LHCN-M2 (cell line): ENCODE data around the gene FLVCR1. TPM values are rescaled to one million over a fixed set of nuclear protein-coding genes. Genes with fewer than 3 reads are reported as not detected.
A peak's percentile ranks its signal among the peaks of the same experiment; 100 is the strongest.
"Not testable (repeated sequence)": the region's sequence is repeated elsewhere in the genome, so short reads cannot be mapped to it uniquely, and the experiment has no call there.

Experiments used
- DNase-seq: peaks from one replicate; pipeline ENCODE4 v3.0.0-alpha.2; 2012; ENCODE audit warnings: low read depth
- polyA plus RNA-seq: library from polyadenylated mRNA; unstranded; fragments of >200 nt; gene quantifications from one replicate; pipeline ENCODE4 v1.2.1, GENCODE V29; 2012; ENCODE audit warnings: missing spikeins
- total RNA-seq: library from RNA; depleted of rRNA; stranded (reverse); fragments of >200 nt; gene quantifications from 2 replicates; pipeline ENCODE4 v1.2.3, GENCODE V29; 2014; rRNA removed

Gene FLVCR1
- total RNA-seq = 4.5 and 6.0 TPM in 2 replicates
- 1.8 TPM for polyA plus RNA-seq

DNA sequence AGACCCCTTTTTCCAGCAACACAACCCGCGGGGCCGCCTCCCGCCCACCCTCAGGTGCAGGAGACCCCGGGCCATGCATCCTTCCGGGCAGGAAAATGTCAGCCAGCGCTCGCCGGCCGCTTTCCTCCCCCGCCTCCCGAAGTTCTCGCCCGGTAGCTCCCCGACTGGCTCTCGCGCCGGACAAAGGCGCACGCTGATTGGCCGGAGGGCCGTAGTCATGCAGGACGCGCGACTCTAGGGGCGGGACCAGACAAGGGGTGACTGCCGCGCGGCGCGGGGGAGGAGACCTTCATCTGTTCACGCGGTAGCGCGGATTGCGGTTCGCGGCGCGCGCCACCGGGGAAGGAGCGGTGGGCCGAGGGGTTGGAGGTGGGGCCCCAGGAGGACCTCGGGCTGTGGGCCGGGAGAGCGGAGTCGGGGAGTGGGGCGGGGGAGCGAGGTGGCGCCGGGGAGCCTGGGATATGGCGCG is at the start of gene FLVCR1:
Gene FLVCR1, plus strand, starts transcription at position 284 of the 469 bp plus-strand sequence. Its CDS starts 178 bp downstream, at position 462.
- DNase-seq = peak; percentile 94

DNA sequence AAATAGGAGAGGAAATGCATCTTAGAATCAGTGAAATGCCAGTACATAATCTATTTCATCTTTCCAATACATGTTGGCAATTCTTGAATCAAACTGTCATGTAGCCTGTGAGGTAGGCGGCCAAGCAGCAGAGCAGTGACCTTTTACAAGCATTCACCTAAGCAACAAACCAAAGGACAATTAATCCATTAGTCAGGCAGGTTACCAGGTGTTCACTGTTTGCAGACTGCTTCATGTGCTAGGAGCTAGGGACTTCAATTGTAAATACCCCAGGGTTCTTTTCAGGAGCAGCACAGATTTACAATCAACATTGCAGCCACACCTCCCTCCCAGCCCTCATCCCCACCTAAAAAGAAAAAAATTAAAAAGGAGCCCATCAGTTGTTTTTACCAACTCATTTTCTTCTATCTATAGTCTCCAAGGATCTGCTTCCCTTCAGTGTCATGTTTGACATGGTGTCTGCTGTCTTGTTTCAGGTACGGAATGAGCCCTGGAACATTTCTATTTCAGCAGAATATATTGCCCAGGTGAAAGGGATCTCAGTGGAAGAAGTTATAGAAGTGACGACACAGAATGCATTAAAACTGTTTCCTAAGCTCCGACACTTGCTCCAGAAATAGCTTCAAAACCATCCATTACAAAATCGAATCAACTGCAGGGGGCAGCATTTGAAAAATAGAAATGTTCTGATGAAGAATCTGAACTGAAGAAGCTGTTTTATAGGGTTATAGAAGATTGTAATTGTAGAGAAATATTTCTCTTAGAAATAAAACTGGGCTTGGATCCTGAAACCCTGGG is 43.3 kb upstream of the FLVCR1 start:
- DNase-seq = peak; percentile 5

DNA sequence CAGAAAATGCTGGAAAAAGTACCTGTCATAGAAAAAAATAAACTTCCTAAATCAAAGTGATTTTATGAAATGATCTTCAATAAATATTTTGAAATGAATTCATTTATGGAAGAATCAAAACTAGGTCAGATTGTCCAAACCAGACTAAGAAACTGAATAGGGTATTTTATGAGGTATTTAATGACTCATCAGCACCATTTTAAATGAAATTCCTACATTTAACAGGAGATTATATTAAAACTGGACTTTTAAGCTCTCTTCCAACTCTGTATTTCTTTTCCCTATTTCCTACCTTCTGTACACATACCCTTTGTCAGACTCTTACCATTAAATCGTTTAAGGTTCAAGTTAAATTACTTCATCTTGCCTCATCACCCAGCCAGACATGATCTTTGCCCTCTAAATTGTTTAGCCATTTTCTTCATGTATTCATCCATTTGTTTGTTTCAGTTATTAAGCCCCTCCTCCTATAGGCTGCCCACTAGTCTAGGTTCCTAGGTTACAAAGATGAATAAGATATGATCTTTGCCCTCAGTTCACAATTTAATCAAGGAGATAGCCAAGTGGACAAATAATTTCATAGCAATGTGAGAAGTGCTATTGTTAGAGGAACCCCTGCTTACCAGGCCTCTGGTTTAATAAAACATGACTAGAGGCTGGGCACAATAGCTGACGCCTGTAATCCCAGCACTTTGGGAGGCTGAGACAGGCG is 41.4 kb upstream of the FLVCR1 start:
- no peak for DNase-seq

DNA sequence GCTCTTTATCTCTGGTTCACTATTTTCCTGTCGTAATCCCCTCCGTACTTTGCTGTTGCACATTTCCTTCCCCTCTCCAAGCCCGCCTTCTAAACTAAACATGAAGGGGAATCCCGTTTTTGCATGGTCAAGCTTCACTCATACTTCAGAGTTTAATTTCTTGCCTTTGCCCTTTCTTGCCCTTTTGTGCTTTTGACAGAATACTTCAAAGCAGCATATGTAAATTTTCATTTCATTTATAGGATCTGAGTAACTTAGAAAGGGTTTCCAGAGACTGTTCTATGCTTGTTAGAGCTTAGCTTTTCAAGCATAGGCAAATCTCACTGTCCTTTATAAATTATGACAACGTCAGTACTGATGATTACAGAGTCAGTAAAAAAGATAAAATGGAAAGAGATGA is 38.3 kb upstream of the FLVCR1 start:
- no peak for DNase-seq

DNA sequence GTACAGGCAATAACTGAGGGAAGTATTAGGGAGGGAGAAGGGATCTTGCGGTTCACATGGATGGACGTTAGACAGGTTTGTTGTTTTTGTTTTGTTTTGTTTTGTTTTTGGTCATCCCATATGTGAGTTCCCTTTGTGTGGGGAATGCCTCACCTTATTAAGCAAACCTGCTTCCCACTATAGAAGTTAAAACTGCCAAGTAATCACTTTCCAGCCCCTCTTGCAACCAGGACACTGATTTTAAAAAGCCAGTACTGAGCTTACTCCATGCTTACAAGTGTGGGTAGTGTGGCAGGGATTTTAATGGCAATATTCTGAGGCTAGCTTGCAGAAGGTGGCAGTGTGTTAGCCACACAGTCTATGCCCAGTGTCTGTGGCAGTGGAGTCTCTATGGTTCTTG is 37.1 kb upstream of the FLVCR1 start:
- no peak for DNase-seq

DNA sequence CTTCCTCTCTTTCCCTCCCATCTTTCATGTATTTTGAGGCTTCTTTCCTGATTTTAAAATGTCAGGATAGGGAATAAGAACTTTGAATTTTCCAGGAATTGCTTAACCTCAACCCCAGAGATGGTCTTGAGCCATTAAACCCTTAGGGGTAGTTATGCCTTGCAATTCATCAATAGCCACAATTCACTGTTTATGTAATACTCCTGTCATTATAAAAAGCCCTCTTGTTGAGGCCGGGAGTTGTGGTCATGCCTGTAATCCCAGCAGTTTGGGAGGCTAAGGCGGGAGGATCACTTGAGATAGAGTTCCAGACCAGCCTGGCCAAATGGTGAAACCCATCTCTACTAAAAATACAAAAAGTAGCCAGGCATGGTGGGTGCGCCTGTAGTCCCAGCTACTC is 35.1 kb upstream of the FLVCR1 start:
- no peak for DNase-seq

DNA sequence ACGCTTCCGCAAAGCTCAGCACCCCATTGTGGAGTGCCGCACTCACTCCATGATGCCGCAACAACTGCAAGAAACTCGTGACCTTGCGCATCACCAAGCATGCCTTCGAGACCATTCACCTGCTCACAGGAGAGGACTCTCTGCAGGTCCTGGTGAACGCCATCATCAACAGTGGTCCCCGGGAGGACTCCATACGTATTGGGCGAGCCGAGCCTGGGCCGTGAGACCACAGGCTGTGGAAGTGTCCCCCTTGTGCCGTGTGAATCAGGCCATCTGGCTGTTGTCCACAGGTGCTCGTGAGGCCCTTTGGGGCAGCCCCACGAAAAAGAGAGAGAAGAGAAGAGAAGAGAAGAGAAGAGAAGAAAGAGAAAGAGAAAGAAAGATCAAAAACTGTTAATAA is 33.9 kb upstream of the FLVCR1 start:
- DNase-seq = no peak

DNA sequence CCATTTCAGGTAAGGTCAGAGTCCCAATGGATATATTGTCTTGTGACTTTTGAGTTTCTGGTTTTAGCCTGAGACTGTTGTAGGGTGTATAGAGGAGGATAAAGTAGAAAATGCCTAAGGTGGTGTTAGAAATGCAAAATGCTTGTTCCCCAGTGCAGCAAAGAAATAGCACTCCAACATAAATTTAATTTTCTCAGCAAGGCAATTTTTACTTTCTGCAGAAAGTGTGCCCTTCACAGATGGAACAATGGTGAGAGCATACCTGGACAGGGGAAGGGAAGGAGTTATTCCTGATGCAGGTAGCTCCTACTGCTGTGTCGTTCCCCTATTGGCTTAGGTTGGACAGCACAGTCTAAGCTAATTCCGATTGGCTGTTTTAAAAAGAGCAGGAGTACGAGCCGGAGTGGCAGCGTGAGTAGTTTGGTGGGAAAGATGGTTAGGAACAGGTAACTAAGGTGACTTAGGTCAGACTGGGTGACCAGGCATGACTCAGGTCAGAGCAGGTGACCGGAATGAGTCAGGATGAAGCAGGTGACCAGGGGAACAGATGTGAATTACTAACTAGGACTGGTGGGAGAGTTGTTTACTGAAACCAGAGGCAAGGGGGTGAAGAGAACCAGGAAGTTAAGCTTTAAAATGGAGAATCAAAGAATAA is 32.1 kb upstream of the FLVCR1 start:
- no peak for DNase-seq

DNA sequence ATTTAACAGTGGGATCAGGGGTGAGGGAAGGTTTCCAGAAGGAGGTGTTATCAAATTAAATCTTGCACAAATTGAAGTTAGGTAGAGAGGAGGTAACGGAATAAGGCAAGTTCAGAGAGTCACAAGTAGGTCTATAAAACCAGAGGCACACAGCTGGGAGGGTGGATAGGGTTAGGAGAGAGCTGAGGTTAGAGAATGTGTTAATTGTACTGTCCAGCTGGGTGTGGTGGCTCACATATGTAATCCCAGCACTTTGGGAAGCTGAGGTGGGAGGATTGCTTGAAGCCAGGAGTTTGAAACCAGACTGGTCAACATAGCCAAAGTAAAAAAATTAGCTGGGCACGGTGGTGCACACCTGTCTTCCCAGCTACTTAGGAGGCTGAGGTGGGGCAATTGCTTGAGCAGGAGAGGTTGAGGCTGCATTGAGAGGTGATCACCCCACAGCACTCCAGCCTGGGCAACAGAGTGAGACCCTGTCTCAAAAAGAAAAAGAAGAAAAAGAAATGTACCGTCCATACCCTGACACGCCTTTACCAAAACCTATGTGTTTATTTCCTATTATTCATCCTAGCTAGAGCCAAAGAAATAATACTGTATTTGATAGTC is 30.8 kb upstream of the FLVCR1 start:
- DNase-seq = no peak

DNA sequence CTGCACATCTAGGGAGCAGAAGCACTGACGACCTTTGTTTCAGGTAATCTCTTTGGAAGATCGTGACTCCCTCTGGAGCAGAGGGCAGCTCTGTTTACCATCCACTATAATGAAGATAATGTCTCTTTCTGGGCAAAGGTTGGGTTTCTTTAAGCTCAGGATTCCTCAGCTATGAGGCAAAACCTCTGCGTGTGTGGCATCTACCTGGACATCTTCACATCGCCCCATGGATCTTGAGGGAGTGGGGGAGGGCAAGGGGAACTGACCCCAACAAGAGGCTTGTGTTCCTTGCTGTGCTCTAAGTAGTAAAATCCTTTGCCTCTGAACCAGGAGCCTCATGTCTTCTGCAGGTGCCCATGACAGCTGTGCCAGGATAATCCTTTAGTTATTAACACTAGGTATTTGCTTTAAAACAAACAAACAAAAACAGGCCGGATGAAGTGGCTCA is 30.2 kb upstream of the FLVCR1 start:
- DNase-seq = no peak

DNA sequence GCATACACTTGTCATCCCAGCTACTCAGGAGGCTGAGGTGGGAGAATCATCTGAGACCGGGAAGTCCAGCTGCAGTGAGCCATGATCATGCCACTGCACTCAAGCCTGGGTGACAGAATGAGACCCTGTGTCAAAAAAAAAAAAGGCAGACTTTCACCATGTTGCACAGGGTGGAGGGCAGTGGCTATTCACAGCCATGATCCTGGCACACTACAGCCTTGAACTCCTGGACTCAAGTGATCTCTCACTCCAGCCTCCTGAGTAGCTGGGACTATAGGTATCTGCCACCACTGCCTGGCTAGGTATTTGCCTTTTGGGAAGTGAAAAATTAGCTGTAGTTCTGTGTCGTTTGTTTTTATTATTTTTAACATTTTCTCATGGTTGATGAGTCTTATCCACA is 29.7 kb upstream of the FLVCR1 start:
- no peak for DNase-seq

DNA sequence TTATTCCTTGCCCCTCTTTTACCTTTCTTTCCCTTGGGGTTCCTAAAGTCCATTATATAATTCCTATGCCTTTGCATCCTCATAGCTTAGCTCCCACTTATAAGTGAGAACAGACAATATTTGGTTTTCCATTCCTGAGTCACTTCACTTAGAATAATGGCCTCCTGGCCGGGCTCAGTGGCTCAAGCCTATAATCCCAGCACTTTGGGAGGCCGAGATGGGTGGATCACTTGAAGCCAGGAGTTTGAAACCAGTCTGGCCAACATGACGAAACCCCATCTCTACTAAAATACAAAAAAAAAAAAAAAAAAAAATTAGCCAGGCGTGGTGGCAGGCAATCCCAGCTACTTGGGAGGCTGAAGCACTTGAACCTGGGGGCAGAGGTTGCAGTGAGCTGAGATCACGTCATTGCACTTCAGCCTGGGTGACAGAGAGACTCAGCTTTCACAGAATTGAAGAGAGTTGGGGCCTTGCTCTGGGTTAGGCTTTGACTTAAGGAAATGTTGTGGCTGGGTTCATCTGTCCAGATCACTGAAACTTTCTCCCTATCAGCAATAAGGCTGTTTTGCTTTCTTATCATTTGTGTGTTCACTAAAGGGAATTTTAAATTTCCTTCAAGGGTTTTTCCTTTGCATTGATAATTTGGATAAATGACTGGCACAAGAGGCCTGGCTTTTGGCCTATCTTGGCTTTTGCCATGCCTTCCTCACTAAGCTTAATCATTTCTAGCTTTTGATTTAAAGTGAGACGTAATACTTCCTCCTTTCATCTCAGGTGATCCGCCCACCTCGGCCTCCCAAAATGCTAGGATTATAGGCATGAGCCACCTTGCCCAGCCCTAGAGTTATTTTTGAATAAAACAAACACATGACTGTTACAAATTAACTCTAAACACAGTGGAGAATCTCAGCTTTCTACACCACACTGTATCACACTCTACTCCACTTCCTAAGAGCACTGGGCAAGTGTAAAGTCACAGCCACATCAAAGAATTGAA is 24.6 kb upstream of the FLVCR1 start:
- DNase-seq = not testable (repeated sequence)

DNA sequence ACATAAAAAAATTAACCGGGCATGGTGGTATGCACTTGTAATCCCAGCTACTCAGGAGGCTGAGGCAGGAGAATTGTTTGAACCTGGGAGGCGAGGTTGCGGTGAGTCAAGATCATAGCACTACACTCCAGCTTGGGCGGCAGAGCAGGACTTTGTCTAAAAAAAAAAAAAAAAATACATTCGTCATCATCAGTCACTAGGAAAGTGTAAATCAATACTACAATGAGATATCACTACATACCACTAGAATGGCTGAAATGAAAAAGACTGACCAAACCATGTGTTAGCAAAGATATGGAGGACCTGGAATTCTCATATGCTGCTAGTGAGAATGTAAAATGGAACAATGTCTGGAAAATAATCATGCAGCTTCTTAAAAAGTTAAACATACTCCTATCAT is 19.9 kb upstream of the FLVCR1 start:
- no peak for DNase-seq

DNA sequence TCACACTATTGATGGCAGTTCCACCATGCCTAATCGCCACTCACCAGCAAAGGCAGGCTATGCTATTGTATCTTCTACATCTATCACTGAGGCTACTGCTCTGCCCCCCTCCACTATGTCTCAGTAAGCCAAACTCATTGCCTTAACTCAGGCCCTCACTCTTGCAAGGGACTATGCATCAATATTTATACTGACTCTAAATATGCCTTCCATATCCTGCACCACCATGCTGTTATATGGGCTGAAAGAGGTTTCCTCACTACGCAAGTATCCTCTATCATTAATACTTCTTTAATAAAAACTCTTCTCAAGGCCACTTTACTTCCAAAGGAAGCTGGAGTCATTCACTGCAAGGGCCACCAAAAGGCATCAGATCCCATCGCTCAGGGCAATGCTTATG is 13.6 kb upstream of the FLVCR1 start:
- not testable (repeated sequence) for DNase-seq

DNA sequence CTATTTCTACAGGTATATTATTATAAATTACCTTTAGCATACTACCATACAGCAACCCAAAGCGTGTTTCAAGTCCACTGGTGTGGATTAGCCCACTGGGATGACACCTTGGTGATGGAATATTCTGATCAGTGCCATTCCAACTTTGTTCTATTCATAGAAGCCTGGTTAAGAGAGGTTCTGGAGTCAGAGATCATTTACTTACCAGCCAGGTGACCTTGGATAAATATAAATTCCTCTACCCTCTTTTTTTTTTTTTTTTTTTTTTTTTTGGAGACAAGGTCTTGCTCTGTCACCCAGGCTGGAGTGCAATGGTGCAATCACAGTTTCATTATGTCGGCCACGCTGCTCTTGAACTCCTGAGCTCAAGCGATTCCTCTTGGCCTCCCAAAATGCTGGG is 10.5 kb upstream of the FLVCR1 start, which contains the start of gene SPATA45:
Gene SPATA45, minus strand, starts transcription at position 101 of the 400 bp plus-strand sequence. CDS start 11,500 bp downstream, outside the sequence.
- DNase-seq = no peak

DNA sequence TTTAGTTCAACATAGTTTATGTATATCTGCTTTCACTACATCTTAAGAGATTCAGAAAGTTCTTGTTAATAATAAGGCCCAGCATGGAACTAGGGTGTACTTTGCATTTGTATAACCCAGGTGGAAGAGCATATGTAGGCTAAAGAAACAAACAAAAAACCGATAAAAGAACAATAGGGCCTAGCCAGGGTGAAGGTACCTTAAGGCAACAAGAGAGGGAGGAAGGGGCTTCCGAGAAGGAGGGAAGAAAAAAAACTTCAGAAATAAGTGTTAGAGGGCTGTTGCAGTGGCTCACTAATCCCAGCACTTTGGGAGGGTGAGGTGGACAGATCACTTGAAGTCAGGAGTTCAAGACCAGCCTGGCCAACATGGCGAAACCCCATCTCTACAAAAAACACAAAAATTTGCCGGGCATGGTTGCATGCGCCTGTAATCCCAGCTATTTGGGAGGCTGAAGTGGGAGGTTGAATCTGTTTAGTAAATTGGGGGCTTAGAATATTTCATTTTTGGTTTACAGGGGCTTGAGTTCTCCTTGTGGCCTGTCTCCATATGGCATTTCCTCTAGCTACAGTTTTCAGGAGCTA is 5.9 kb upstream of the FLVCR1 start:
- no peak for DNase-seq

DNA sequence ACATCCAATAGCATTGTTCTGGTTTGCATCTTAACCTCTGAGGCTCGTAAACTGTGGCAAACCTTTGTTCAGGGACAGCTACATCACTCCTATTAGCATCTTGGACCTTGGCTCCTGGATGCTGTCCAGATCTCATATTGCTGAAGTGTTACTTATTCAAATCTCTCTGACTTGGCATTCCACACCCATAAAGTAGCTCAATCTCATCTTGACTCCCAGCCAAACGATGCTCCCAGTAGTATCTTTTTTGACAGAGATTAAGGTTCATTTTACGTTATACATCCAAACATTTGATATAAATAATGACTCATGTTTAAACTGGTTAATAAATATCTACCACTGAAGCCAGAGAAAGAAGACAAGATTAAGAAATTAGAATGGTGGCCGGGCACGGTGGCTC is 4.4 kb upstream of the FLVCR1 start:
- no peak for DNase-seq

DNA sequence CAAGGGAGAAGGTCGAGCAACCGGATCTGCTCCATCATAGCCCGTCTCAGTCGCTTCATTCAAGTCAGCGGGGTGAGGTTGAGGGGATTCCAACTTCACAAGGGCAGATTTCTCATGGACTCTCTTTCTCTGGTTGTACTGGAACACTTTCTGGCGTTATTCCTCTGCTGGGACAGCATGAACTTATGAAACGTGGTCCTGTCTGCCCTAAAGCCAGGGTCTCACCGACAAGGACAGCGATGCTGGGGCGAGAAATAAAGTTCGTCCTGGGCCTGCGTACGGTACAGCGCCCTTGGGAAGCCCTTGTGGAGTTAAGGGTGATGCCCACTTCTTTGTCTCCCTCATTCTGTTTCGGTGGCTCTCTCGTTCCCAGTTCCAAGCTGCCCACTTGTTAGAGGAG is 1.3 kb upstream of the FLVCR1 start:
- no peak for DNase-seq

DNA sequence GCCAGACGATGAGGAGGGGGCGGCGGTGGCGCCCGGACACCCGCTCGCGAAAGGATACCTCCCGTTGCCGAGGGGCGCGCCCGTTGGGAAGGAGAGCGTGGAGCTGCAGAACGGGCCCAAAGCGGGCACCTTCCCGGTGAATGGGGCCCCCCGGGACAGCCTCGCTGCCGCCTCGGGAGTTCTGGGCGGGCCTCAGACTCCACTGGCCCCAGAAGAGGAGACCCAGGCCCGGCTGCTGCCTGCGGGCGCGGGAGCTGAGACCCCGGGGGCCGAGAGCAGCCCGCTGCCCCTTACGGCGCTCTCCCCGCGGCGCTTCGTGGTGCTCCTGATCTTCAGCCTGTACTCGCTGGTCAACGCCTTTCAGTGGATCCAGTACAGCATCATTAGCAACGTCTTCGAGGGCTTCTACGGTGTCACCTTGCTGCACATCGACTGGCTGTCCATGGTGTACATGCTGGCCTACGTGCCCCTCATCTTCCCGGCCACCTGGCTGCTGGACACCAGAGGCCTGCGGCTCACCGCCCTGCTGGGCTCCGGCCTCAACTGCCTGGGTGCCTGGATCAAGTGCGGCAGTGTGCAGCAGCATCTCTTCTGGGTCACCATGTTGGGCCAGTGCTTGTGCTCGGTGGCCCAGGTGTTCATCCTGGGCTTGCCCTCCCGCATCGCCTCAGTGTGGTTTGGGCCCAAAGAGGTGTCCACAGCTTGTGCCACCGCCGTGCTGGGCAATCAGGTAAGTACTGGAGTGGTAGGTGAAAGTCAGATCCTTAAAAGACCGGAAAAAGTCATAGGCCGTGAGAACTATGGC is 588 bp downstream of the FLVCR1 start:
- DNase-seq = peak; percentile 27
